ENCODE data around the gene C2CD5. TPM values are rescaled to one million over a fixed set of nuclear protein-coding genes. Genes with fewer than 3 reads are reported as not detected.

The C2CD5 gene
- total RNA-seq, 1 experiment from 2014 or later = 35.4 TPM

- H3K4me2 ChIP-seq (ENCODE audit: insufficient read depth, insufficient read length, low read length) = no peak overlapping the region
- Mint-ChIP-seq H3K4me3 (no peak overlapping the region), H3K4me1 (peaks cover 5 to 8% of the 10 kb centered on the region in 2 experiments; a peak in 3 of 4 replicates), H3K27me3 (ENCODE audit: low read depth) (no peaks in the 10 kb centered on the region), H3K9me3 (no peaks in the 10 kb centered on the region; a peak in 1 of 5 replicates), H3K27ac (no peak overlapping the region), H3K36me3 (ENCODE audit: insufficient read depth in 1 of 3, low read depth in 3 of 3) (peaks cover 29 to 34% (median 30%) of the 10 kb centered on the region in 3 experiments)
- no peak overlapping the region for H3K18ac ChIP-seq (ENCODE audit: insufficient read length, low read depth, low read length)
- H2BK15ac ChIP-seq (ENCODE audit: low read depth, low read length) = no peak overlapping the region
- H3T11ph ChIP-seq (ENCODE audit: low read length) = no peak overlapping the region
- no peaks in the 10 kb centered on the region for H3K79me2 ChIP-seq (ENCODE audit: insufficient read depth, low read length)
- H3K4me1 ChIP-seq (ENCODE audit: insufficient read depth, low read length) = no peaks in the 10 kb centered on the region; the same call in 1 of the 2 replicates
- no peak overlapping the region for H4K91ac ChIP-seq (ENCODE audit: insufficient read length, low read depth, low read length)
- H3K56ac ChIP-seq (ENCODE audit: insufficient read length, low read depth, low read length) = no peak overlapping the region
- no peak overlapping the region for H3K4ac ChIP-seq (ENCODE audit: low read depth, low read length)
- H3K14ac ChIP-seq (ENCODE audit: insufficient read depth, low read length) = no peak overlapping the region
- no peak overlapping the region for H2BK12ac ChIP-seq (ENCODE audit: insufficient read length, low read depth, low read length)
- no peak overlapping the region for H2AFZ ChIP-seq (ENCODE audit: low read length)
- H2AK5ac ChIP-seq (ENCODE audit: insufficient read length, low read length) = no peak overlapping the region
- H4K5ac ChIP-seq (ENCODE audit: insufficient read length, low read depth, low read length) = no peak overlapping the region
- no peaks in the 10 kb centered on the region for H3K27me3 ChIP-seq (ENCODE audit: insufficient read depth, low read length)
- no peak overlapping the region for H2BK5ac ChIP-seq (ENCODE audit: insufficient read length, low read length)
- H2BK120ac ChIP-seq (ENCODE audit: low read depth, low read length, poor library complexity, severe bottlenecking) = no peak overlapping the region
- no peaks in the 10 kb centered on the region for H3K9me3 ChIP-seq (ENCODE audit: control insufficient read depth, low read depth, low read length)
- WGBS (ENCODE audit: extremely low coverage, insufficient read length, low lambda C conversion rate) = no CpG with 5 or more reads among the region's 2 CpGs
- no peak overlapping the region for H2BK20ac ChIP-seq (ENCODE audit: low read depth, low read length, poor library complexity, severe bottlenecking)
- no peaks in the 10 kb centered on the region for H3K23me2 ChIP-seq (ENCODE audit: insufficient read length, low read depth, low read length, poor library complexity, severe bottlenecking)
- no peak overlapping the region for H4K8ac ChIP-seq (replicated peaks; ENCODE audit: insufficient read length, low read depth, low read length)
- H3K79me1 ChIP-seq (ENCODE audit: insufficient read depth, low read depth, low read length, poor library complexity, severe bottlenecking) = no peaks in the 10 kb centered on the region
- no peaks in the 10 kb centered on the region for H4K20me1 ChIP-seq (ENCODE audit: control insufficient read depth, insufficient read depth, insufficient read length)
- no peak for DNase-seq
- H3K9ac ChIP-seq (ENCODE audit: extremely low read depth, insufficient read length, low read length) = no peak overlapping the region
- H3K27ac ChIP-seq (ENCODE audit: insufficient read length, low read depth, low read length) = no peak overlapping the region
- no peak overlapping the region for H3K23ac ChIP-seq (ENCODE audit: insufficient read length, low read depth, low read length)
- no peak for TF ChIP-seq CTCF (conservative IDR thresholded peaks at IDR 0.05)
These were observed 13.1 kb downstream of the C2CD5 start for GRCh38 chr12:22531205-22531604.
